Vagina (tissue), 2 donors: Measurements from ENCODE around the gene MYZAP.

Experiments
- CTCF ChIP-seq, 3 experiments: fragments of 450-650 bp in 2 of 3; fragments of 200-600 bp in 1 of 3; sonication (generic) in 1 of 3; IDR thresholded peaks; one replicate each; pipeline ENCODE4 v1.5.1; 2017 to 2019; ENCODE audit warnings: antibody characterized with exemption in 3 of 3, mild to moderate bottlenecking in 2 of 3, moderate library complexity in 2 of 3
- POLR2AphosphoS5 ChIP-seq, 2 donors: sonication (generic); formaldehyde crosslinking; IDR thresholded peaks; one replicate each; pipeline ENCODE4 v1.9.0; 2017; ENCODE audit warnings: antibody characterized with exemption in 2 of 2, mild to moderate bottlenecking in 2 of 2, low read depth in 1 of 2; ENCODE audit not compliant: insufficient read depth in 1 of 2

- TF ChIP-seq POLR2AphosphoS5 (IDR thresholded peaks at IDR 0.05; ENCODE audit: insufficient read depth in 1 of 2, low read depth in 1 of 2) (no peak), CTCF (IDR thresholded peaks at IDR 0.05) (no peak)
Measured at GRCh38 chr15:57676585-57676984, 84.9 kb downstream of the MYZAP start.
